Subcutaneous abdominal adipose tissue (tissue), 5 donors: ENCODE measurements around the gene NUDT17.

Experiments used
- H3K27ac ChIP-seq: one replicate; pipeline ENCODE4 v1.7.0; 2013; ENCODE audit warnings: low read depth, mild to moderate bottlenecking, inconsistent platforms, low read length, moderate library complexity
- H3K27me3 ChIP-seq, 5 donors: one replicate each; pipeline ENCODE4 v1.7.0; 2013; ENCODE audit warnings: low read length in 5 of 5, inconsistent platforms in 1 of 5; ENCODE audit not compliant: control insufficient read depth in 5 of 5, insufficient read depth in 4 of 5
- H3K36me3 ChIP-seq, 5 donors: one replicate each; pipeline ENCODE4 v1.7.0; 2013; ENCODE audit warnings: low read length in 5 of 5; ENCODE audit not compliant: control insufficient read depth in 5 of 5, insufficient read depth in 5 of 5
- H3K4me1 ChIP-seq, 5 donors: one replicate each; pipeline ENCODE4 v1.7.0; 2013; ENCODE audit warnings: low read length in 5 of 5, mild to moderate bottlenecking in 3 of 5, moderate library complexity in 1 of 5; ENCODE audit not compliant: control insufficient read depth in 5 of 5, insufficient read depth in 5 of 5
- H3K4me3 ChIP-seq, 5 donors: one replicate each; pipeline ENCODE4 v1.7.0; 2013; ENCODE audit warnings: low read length in 5 of 5, low read depth in 1 of 5
- H3K9ac ChIP-seq, 5 donors: one replicate each; pipeline ENCODE4 v1.7.0; 2013; ENCODE audit warnings: low read length in 5 of 5, mild to moderate bottlenecking in 4 of 5, moderate library complexity in 3 of 5
- H3K9me3 ChIP-seq, 5 donors: one replicate each; pipeline ENCODE4 v1.7.0; 2013; ENCODE audit warnings: low read length in 5 of 5; ENCODE audit not compliant: control insufficient read depth in 5 of 5
- donor health status: healthy.
- donor health status: healthy.
- donor health status: healthy.
- donor health status: healthy.
- donor health status: healthy.

Gene NUDT17

DNA sequence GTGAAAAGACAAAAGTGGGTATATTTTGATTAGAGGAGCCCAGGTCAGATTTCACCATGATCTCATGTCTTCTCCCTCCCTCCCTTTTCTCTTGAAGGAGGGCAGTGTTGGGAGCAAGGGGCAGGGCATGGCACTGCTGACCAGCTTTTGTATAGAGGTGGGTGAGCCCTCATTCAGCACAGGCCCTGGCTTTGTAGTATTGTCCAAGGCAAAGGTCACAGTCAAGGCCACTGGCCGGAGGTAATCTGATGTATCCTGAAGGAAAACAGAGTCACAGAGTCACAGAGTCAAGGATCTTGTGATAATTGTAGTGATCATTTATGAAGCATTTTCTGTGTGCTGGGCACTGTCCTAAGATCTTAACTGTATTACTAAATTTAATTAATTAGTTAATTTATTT, 52.5 kb downstream of the NUDT17 start:
- Histone ChIP-seq H3K27me3 (no peaks in the 10 kb centered on the region), H3K27ac (no peak overlapping the region), H3K4me3 (no peak overlapping the region), H3K36me3 (no peaks in the 10 kb centered on the region), H3K4me1 (peaks cover 0 to 1% (median 0%) of the 10 kb centered on the region in 5 donors), H3K9me3 (no peaks in the 10 kb centered on the region), H3K9ac (no peak overlapping the region)
